Measurements from ENCODE around the gene IMPA2.
"Not testable (repeated sequence)": the region's sequence is repeated elsewhere in the genome, so short reads cannot be mapped to it uniquely, and the experiment has no call there.

The IMPA2 gene

DNA sequence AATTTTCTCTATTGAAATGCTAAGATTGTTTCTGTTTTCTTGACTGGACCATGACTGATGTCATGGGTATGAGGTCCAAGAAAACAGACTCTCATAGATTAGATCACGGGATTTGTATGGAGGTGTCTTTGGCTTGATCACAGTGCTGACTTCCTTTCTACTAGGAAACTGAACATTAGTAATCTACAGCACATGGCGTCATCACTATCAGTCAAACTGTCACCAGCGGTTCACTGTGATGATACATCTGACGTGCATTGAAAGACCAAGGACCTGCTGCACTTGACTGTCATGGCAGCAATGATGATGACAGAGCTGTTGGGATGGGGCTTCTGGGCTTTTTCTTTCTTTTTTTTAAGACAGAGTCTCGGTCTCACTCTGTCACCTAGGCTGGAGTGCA is 28.2 kb upstream of the IMPA2 start:
- no peak for TF ChIP-seq GATA1 (IDR thresholded peaks at IDR 0.05; ENCODE audit: low read depth, low read length)
- no peak for TF ChIP-seq POLR2A (IDR thresholded peaks at IDR 0.05; ENCODE audit: low read length)

DNA sequence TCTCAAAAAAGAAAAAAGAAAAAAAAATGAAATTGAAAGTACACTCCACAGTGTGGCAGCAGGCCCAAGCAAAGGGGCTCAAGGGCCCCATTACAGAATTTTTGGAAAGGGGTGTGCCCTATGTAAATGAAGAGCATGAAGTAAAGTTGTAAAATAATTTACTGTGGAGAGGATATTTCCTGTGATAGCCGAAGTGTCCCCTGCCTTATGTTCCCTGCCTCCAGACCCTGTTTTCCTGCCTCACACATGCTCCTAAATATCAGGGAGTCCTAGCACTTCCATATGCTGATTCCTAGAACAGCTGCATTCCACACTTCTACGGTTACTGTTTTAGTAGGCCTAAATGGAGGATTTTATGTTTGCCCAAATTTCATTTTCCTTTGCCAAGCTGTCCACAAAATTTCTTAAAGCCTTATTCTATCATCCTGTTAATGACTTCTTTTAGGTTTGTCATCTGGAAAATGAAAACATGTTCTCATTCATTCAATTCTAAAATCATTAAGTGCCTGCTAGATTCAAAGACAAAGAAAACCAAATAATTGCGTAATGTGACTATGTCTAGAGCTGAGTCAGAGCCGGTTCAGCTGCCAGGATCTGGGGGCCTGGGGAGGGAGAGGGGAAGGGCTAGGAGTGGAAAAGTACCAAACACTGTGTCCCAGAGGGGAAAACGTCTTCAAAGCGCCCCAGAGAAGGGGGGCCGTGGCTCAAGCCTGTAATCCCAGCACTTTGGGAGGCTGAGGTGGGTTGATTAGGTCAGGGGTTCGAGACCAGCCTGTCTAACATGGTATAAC is 25.9 kb upstream of the IMPA2 start:
- peak in 1 of 2 experiments; percentile 41 for DNase-seq

More for the DNA sequence above, 28.2 kb upstream of the IMPA2 start:
- DNase-seq = peak; percentile 52 to 54

DNA sequence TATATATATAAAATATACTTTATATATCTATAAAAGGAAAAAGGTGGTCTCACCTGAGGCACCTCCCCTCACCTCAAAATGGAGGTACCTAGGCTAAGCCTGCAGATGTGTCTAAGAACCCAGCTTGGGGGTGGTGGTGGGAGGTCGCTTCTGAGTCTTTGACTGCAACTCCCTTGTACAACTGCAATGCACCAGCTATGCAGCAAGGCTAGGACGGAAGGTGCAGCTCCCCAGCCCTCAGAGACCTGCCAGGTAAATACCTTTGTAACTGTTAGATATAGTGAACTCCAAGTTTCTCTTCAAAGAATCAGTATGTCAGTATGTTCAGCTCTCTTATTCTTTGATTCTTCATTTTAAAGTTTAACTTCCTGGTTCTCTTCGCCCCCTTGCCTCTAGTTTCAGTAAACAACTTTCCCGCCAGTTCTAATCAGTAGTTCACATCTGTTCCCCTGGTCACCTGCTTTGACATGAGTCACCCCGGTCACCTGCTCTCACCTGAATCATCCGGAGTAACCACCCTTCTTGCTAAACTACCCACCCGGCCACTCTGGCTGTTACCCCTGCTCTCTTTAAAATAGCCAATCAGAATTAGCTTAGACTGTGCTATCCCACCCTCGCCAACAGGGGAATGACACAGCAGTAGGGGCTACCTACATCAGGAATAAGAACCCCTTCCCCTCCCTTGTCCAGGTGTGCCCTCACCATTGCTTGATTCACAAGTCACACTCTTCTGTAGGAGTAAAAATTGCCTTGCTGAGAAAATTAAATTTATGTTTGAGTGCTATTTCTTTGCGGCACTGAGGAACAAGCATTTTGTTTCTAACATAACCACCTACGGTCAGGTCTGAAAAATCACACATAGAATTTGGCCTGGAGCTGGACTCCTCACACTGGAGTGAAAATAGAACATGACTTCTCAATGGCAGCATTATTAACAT is 24.7 kb upstream of the IMPA2 start:
- TF ChIP-seq POLR2A (IDR thresholded peaks at IDR 0.05; ENCODE audit: low read length) = no peak
- no peak for DNase-seq

More for the DNA sequence above, 25.9 kb upstream of the IMPA2 start:
- TF ChIP-seq POLR2A (IDR thresholded peaks at IDR 0.05; ENCODE audit: low read length) = no peak
- no peak for TF ChIP-seq GATA1 (IDR thresholded peaks at IDR 0.05; ENCODE audit: low read depth, low read length)

DNA sequence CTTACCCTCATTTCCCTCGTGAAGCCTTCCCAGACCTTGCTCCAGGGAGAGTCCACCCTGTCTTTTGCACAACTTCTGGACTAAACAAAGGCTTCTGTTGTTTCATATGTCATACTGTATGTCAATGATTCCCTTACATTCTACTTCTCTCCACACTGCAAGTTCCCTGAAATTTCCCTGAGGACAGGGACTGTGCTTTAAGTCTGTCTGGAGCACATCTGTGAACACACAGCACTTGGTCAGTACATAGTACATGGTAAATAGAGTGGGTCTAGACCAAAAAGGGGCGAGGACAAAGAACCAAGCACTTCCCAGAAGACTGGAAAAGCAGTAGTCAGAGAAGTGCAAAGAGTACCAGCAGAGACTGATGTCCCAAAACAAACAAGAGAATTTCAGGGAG is 23.7 kb upstream of the IMPA2 start:
- no peak for TF ChIP-seq POLR2A (IDR thresholded peaks at IDR 0.05; ENCODE audit: low read length)
- no peak for TF ChIP-seq GATA1 (IDR thresholded peaks at IDR 0.05; ENCODE audit: low read depth, low read length)
- DNase-seq = no peak

DNA sequence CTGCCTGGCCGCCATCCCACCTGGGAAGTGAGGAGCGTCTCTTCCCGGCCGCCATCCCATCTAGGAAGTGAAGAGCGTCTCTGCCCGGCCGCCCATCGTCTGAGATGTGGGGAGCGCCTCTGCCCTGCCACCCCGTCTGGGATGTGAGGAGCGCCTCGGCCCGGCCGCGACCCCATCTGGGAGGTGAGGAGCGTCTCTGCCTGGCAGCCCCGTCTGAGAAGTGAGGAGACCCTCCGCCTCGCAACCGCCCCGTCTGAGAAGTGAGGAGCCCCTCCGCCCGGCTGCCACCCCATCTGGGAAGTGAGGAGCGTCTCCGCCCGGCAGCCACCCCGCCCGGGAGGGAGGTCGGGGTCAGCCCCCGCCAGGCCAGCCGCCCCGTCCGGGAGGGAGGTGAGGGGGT is 21.7 kb upstream of the IMPA2 start:
- DNase-seq = not testable (repeated sequence)

DNA sequence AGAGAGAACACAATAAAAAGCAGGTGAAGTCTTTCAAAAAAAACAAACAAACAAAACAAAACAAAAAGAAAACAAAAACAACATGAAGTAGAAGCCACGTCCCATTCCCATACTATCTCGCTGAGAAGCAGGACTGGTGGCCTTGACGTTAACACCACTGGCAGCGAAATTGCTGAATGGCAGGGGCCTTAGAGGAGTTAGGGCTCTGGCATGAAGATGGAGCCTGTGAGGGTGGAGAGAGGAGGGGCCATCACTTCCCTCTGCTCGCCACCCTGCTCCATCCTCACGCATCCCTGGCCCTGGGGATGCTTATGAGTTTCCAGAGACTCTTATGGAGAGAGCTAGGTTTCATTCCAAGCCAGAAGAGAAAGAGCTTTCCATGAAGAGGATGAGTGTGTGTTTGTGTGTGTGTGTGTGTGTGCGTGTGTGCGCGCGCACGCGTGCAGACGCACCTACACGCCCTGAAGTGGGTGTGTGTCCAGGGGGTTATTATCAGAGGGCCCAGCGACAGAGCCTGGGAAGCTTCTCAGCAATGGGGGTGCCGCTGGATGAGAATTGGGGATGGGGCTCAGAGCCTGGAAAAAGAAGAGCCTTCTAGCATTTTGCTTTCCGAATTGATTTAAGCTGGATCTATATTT is 20.4 kb upstream of the IMPA2 start:
- DNase-seq = peak in 1 of 2 experiments; percentile 36
- no peak for TF ChIP-seq POLR2A (IDR thresholded peaks at IDR 0.05; ENCODE audit: low read length)
- TF ChIP-seq GATA1 (IDR thresholded peaks at IDR 0.05; ENCODE audit: low read depth, low read length) = no peak

DNA sequence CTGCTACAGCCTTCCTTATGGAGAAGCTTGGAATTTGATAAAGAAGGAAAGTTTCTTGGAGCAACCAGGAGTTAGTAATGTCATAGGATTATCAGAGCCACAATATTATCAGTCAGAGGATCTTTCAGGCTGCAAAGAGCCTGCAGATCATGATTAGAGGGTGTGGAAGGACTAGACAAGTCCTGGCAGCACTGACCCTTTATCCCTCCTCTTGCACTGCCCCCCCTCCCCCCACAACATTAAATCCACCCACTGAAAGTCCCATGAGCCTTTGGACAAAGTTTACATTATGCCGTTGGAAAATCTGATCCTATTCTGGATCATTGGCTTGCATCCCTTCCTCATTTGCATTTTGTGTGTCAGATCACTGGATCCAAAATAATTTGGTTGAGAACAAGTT is 18.7 kb upstream of the IMPA2 start:
- TF ChIP-seq GATA1 (IDR thresholded peaks at IDR 0.05; ENCODE audit: low read depth, low read length) (no peak), POLR2A (IDR thresholded peaks at IDR 0.05; ENCODE audit: low read length) (no peak)
- DNase-seq = peak in 1 of 2 experiments; percentile 71

DNA sequence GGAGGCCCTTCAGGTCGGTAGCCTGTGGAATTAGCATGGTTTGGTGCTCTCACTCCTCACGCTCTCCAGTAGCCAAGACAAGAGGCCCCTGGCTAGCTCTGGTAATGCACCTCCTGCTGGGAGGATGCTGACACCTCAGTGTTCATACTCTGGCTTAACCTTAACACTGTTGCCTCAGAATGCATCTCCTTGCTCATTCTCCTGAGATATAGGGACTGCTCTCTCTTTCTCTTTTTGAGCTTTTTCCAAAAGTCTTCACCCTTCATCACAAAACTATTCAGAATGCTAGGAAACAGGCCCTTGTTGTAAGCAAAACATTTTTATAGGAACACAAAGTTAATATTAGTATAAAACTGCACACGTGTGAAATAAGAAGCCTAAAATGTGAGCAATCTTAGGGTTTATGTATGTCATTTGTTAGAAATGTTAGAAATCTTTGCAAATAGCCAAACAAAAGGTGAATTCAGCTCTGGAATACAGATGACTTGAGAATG is 17.3 kb upstream of the IMPA2 start:
- DNase-seq = peak in 1 of 2 experiments; percentile 53

DNA sequence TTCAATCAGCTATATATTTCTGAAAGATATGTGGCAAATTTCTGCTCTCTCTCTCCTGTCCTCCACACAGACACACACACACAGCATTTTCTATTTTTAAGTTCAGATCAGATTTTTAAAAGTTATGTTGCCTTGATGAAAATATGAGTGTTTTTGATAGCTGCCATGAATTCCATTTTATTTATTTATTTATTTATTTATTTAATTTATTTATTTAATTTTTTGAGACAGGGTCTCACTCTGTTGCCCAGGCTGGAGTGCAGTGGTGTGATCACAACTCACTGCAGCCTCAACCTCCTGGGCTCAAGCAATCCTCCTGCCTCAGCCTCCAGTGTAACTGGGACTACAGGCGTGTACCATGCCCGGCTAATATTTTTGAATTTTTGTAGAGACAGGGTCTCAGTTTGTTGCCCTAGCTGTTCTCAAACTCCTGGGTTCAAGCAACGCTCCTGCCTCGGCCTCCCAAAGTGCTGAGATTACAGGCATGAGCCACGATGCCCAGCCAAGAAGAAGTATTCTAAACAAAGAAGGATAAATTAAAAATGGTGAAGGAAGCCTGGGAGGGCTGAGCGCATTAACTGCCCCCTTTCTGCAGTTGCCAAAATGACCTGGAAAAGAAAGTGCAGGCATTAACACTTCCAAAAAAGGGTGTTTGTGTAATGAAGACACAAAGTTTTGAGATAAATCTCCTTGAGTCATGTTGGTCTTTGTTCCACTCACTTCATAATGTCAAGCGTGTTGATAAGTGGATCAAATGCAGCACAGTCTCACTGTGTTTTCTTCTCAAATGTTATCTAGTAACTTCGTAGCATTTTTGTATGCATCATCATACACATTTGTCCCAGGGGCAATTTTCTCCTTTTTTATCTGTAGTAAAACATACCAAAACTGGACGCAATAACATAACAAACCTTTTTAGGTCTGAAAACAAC is 11.1 kb upstream of the IMPA2 start:
- TF ChIP-seq POLR2A (IDR thresholded peaks at IDR 0.05; ENCODE audit: low read length) (no peak), GATA1 (IDR thresholded peaks at IDR 0.05; ENCODE audit: low read depth, low read length) (no peak)

More for the DNA sequence above, 17.3 kb upstream of the IMPA2 start:
- TF ChIP-seq GATA1 (IDR thresholded peaks at IDR 0.05; ENCODE audit: low read depth, low read length) = no peak
- no peak for TF ChIP-seq POLR2A (IDR thresholded peaks at IDR 0.05; ENCODE audit: low read length)

DNA sequence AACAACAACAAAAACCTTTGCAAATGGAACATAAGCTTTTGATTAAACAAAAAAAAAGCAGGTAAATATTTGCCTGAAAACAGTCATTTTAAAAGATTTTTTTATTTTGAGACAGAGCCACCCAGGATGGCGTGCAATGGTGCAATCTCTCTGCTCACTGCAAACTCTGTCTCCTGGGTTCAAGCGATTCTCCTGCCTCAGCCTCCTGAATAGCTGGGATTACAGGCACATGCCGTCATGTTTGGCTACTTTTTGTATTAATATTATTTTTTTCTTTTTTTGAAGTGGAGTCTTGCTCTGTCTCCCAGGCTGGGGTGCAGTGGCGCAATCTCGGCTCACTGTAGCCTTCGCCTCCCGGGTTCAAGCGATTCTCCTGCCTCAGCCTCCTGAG is 10.5 kb upstream of the IMPA2 start:
- not testable (repeated sequence) for DNase-seq

More for the DNA sequence above, 11.1 kb upstream of the IMPA2 start:
- no peak for DNase-seq

DNA sequence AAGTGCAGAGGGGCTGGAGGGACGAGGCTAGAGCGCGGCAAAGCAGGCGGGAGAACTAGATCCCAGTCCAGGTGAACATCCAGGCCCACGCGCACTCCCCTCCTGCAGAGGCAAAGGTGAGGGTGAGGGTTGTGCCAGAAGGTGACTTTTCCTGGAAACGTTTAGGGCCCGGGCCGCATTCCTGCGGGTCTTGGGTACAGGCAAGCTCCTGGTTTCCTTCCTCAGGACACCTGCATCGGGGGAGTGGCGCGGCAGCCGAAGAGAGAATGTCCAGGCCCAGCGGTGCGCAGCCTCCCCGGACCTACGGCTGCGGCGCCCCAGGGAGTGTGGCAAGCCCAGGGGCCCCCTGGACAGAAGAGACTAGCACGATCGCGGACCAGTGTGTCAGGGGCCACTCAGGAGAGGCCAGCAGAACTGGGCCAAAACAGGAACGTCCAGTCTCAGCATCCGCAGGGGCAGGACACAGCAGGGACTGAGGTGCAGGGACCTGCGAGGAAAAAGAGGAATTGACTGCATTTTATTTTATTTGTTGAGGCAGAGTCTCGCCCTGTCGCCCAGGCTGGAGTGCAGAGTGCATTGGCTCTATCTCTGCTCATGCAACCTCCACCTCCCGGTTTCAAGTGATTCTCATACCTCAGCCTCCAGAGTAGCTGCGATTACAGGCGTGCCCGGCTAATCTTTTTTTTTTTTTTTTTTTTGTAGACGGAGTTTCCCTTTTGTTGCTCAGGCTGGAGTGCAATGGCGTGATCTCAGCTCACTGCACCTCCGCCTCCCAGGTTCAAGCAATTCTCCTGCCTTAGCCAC is 8.7 kb upstream of the IMPA2 start:
- TF ChIP-seq POLR2A (IDR thresholded peaks at IDR 0.05; ENCODE audit: low read length) (no peak), GATA1 (IDR thresholded peaks at IDR 0.05; ENCODE audit: low read depth, low read length) (no peak)
- DNase-seq = no peak

DNA sequence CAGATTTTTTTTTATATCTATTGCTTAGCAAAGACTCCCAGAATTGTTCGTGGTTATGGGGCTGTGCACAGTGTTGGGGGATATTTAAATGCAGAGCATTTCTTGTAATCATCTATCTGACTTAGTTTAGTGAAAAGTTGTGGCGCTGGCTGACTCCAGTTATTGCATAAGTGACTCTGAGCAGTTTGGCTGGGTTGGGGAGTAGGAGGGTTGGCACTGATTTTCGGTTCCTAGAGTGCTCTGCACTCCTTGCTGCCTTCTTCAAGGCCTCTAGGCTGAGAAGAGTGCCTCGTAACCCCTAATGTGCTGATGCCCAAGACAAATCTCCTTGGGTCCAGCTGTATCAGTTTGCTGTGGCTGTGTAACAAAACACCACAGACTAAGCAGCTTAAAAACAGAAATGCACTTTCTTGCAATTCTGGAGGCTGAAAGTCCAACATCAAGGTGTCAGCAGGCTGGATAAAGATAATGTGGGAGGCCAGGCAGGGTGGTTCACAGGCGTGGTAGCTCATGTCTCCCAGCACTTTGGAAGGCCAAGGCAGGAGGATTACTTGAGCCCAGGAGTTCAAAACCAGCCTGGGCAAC is 6.5 kb upstream of the IMPA2 start:
- TF ChIP-seq POLR2A (IDR thresholded peaks at IDR 0.05; ENCODE audit: low read length) (no peak), GATA1 (IDR thresholded peaks at IDR 0.05; ENCODE audit: low read depth, low read length) (no peak)
- no peak for DNase-seq
